B cell (primary cell): ENCODE data around the gene OTUD5. TPM values are rescaled to one million over a fixed set of nuclear protein-coding genes. Genes with fewer than 3 reads are reported as not detected.

ENCODE experiments used
- ATAC-seq: fragments of 200-7000 bp; cut with Tn5 transposase; one replicate; pipeline ENCODE4 v1.10.0; 2021; ENCODE audit warnings: low read depth, mild to moderate bottlenecking, moderate number of reproducible peaks, moderate library complexity
- CTCF ChIA-PET: fragments of 350-600 bp; sonication (Branson Sonifier 250); formaldehyde crosslinking; loops from one replicate; lab custom pipeline; 2021; ENCODE audit warnings: antibody characterized with exemption, inconsistent platforms; lab: Charles Lee
- POLR2A ChIA-PET: fragments of 350-600 bp; sonication (Branson Sonifier 250); formaldehyde crosslinking; loops from one replicate; lab custom pipeline; 2021; ENCODE audit warnings: antibody characterized with exemption; lab: Charles Lee
- DNase-seq: peaks from one replicate; pipeline ENCODE4 v3.0.0; 2013
- H2AFZ ChIP-seq: 2 replicates; pipeline ENCODE4 v1.6.1; 2012; ENCODE audit warnings: mild to moderate bottlenecking, low read depth, low read length; ENCODE audit not compliant: insufficient read depth, poor library complexity, severe bottlenecking
- H3K27ac ChIP-seq, 2 donors: 1 replicate in 1 of 2; 2 replicates in 1 of 2; pipeline ENCODE4 v1.5.1; 2012 to 2013; ENCODE audit warnings: low read length in 2 of 2, mild to moderate bottlenecking in 2 of 2, moderate library complexity in 1 of 2
- H3K27me3 ChIP-seq, 4 experiments: fragments of 200-600 bp in 1 of 4; sonication (generic) in 1 of 4; replicated peaks in 1 of 4; 1 replicate in 2 of 4; 2 replicates in 2 of 4; pipeline versions ENCODE4 v1.6.1 to v1.7.0; 2013 to 2016; ENCODE audit warnings: low read length in 3 of 4, mild to moderate bottlenecking in 2 of 4, mixed read lengths in 1 of 4, moderate library complexity in 1 of 4; ENCODE audit not compliant: insufficient read depth in 4 of 4, control insufficient read depth in 3 of 4; ENCODE audit errors: control extremely low read depth in 1 of 4
- H3K36me3 ChIP-seq, 2 experiments: replicated peaks in 1 of 2; 1 replicate in 1 of 2; 2 replicates in 1 of 2; pipeline versions ENCODE4 v1.6.1 to v1.7.1; 2013; ENCODE audit warnings: low read length in 1 of 2; ENCODE audit not compliant: insufficient read depth in 2 of 2, control insufficient read depth in 1 of 2; ENCODE audit errors: control extremely low read depth in 1 of 2, extremely low read depth in 1 of 2
- H3K4me1 ChIP-seq, 2 donors: fragments of 200-600 bp in 1 of 2; sonication (generic) in 1 of 2; 1 replicate in 1 of 2; 2 replicates in 1 of 2; pipeline versions ENCODE4 v1.5.1 to v1.6.1; 2013 to 2017; ENCODE audit warnings: low read length in 2 of 2; ENCODE audit not compliant: control insufficient read depth in 2 of 2, insufficient read depth in 2 of 2
- H3K4me2 ChIP-seq: replicated peaks from 2 replicates; pipeline ENCODE3; 2012; ENCODE audit warnings: mild to moderate bottlenecking, low read depth, low read length; ENCODE audit not compliant: poor library complexity, severe bottlenecking
- H3K4me3 ChIP-seq, 5 experiments: fragments of 200-600 bp in 1 of 5; sonication (generic) in 1 of 5; 1 replicate in 3 of 5; 2 replicates in 2 of 5; pipeline versions ENCODE4 v1.5.1 to v1.7.0; 2011 to 2016; ENCODE audit warnings: low read length in 4 of 5, mild to moderate bottlenecking in 4 of 5, low read depth in 2 of 5, control low read depth in 1 of 5, moderate library complexity in 1 of 5; ENCODE audit not compliant: insufficient read depth in 1 of 5; ENCODE audit errors: control extremely low read depth in 1 of 5, extremely low read depth in 1 of 5
- H3K79me2 ChIP-seq: fragments of 200-600 bp; sonication (generic); one replicate; pipeline ENCODE4 v1.6.0; 2016; ENCODE audit warnings: low read length; ENCODE audit not compliant: control insufficient read depth, insufficient read depth
- H3K9ac ChIP-seq: fragments of 200-600 bp; sonication (generic); 2 replicates; pipeline ENCODE4 v1.6.1; 2017; ENCODE audit warnings: mild to moderate bottlenecking, low read length, moderate library complexity
- H3K9me3 ChIP-seq, 3 donors: one replicate each; pipeline versions ENCODE4 v1.6.1 to v1.7.1; 2013; ENCODE audit warnings: low read length in 2 of 3; ENCODE audit not compliant: control insufficient read depth in 2 of 3, insufficient read depth in 1 of 3; ENCODE audit errors: control extremely low read depth in 1 of 3
- H4K20me1 ChIP-seq: 2 replicates; pipeline ENCODE4 v1.6.0; 2012; ENCODE audit warnings: mild to moderate bottlenecking, low read length; ENCODE audit not compliant: insufficient read depth, control insufficient read depth, poor library complexity, severe bottlenecking
- H3K27ac Mint-ChIP-seq: one replicate; pipeline ENCODE4 v1.8.0; 2021; ENCODE audit warnings: mixed read lengths
- H3K27me3 Mint-ChIP-seq: one replicate; pipeline ENCODE4 v1.8.0; 2021; ENCODE audit warnings: mixed read lengths
- H3K4me1 Mint-ChIP-seq: one replicate; pipeline ENCODE4 v1.8.0; 2021; ENCODE audit warnings: mixed read lengths
- H3K4me3 Mint-ChIP-seq: one replicate; pipeline ENCODE4 v1.8.0; 2021; ENCODE audit warnings: mixed read lengths
- H3K9me3 Mint-ChIP-seq: one replicate; pipeline ENCODE4 v1.8.0; 2022; ENCODE audit warnings: mixed read lengths; ENCODE audit not compliant: insufficient read depth
- EZH2 ChIP-seq: IDR thresholded peaks from 2 replicates; pipeline ENCODE4 v1.6.1; 2012; ENCODE audit warnings: borderline replicate concordance, low read depth, mild to moderate bottlenecking, moderate library complexity, low read length; ENCODE audit not compliant: insufficient read depth, poor library complexity, severe bottlenecking
- WGBS: methylation state at CpG from one replicate; pipeline ENCODE4 v1.1.5; 2013; ENCODE audit warnings: missing lambda C conversion rate; ENCODE audit not compliant: insufficient coverage; 5-methylcytosine and 5-hydroxymethylcytosine counted together
- intact Hi-C: fragments of 100-400 bp; cut with micrococcal nuclease; formaldehyde crosslinking; loops from one replicate; pipeline ENCODE4 v1.10.0; 2022
- polyA plus RNA-seq: library from polyadenylated mRNA; depleted of rRNA; stranded (reverse); fragments of >200 nt; gene quantifications from 2 replicates; pipeline ENCODE4 v1.2.3, GENCODE V29; 2012
- total RNA-seq, 2 donors: library from RNA; stranded (reverse); fragments of 120-200 nt in 1 of 2; gene quantifications; 1 replicate in 1 of 2; 2 replicates in 1 of 2; pipeline versions ENCODE4 v1.2.3 to v1.2.4, GENCODE V29; 2013 to 2022
- TF ChIP-seq, protein P1 (sequence below): fragments of 200-600 bp; IDR thresholded peaks from one replicate; pipeline ENCODE4 v1.8.0; 2022; ENCODE audit warnings: antibody characterized with exemption, mild to moderate bottlenecking

Gene OTUD5
- total and polyA plus RNA-seq, 2 donors (not counting 1 experiment from before 2014, with no cell fraction given): 105 to 116 TPM

GRCh38 chrX:48892896-48893295, 64.5 kb downstream of the OTUD5 start:
- Mint-ChIP-seq H3K9me3 (no peaks in the 10 kb centered on the region), H3K27me3 (no peaks in the 10 kb centered on the region), H3K4me3 (no peak overlapping the region), H3K27ac (no peak overlapping the region), H3K4me1 (peaks cover 25% of the 10 kb centered on the region)
- ChIA-PET CTCF (interaction anchor here (2.1 to 4.6 kb wide), 3 partner anchors 23 to 53 kb away, joined by 5 to 33 read pairs (median 30); no protein-coding TSS in a partner anchor), POLR2A (interaction anchor here (0.6 kb wide), 1 partner anchor 66 kb away, joined by 8 read pairs; no protein-coding TSS in a partner anchor)
- no CpG with 5 or more reads among the region's 4 CpGs for WGBS
- Histone ChIP-seq H3K4me2 (no peak overlapping the region), H3K9ac (no peak overlapping the region), H3K79me2 (peaks cover 22% of the 10 kb centered on the region), H2AFZ (no peak overlapping the region), H3K9me3 (no peaks in the 10 kb centered on the region), H3K36me3 (no peaks in the 10 kb centered on the region), H3K27ac (no peak overlapping the region), H3K4me1 (peaks cover 9 to 12% of the 10 kb centered on the region in 2 donors), H3K27me3 (no peaks in the 10 kb centered on the region), H3K4me3 (no peak overlapping the region), H4K20me1 (no peaks in the 10 kb centered on the region)
- intact Hi-C loops: loop anchor here (5.0 to 10.0 kb wide), 4 partner anchors 196 to 1058 kb away; partner anchors contain the start of genes SUV39H1 and ZNF81
- DNase-seq: no peak
- no peak for ATAC-seq
- TF ChIP-seq, protein P1, sequence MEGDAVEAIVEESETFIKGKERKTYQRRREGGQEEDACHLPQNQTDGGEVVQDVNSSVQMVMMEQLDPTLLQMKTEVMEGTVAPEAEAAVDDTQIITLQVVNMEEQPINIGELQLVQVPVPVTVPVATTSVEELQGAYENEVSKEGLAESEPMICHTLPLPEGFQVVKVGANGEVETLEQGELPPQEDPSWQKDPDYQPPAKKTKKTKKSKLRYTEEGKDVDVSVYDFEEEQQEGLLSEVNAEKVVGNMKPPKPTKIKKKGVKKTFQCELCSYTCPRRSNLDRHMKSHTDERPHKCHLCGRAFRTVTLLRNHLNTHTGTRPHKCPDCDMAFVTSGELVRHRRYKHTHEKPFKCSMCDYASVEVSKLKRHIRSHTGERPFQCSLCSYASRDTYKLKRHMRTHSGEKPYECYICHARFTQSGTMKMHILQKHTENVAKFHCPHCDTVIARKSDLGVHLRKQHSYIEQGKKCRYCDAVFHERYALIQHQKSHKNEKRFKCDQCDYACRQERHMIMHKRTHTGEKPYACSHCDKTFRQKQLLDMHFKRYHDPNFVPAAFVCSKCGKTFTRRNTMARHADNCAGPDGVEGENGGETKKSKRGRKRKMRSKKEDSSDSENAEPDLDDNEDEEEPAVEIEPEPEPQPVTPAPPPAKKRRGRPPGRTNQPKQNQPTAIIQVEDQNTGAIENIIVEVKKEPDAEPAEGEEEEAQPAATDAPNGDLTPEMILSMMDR: no peak
- no peak for TF ChIP-seq EZH2
